HepG2 (cell line): ENCODE results near the gene KPNB1. TPM values are rescaled to one million over a fixed set of nuclear protein-coding genes. Genes with fewer than 3 reads are reported as not detected.

Experiments used
- CREM ChIP-seq, 2 experiments: sonication (generic) in 1 of 2; formaldehyde crosslinking in 1 of 2; IDR thresholded peaks; 2 replicates each; pipeline versions ENCODE4 v1.4.0 to v1.6.1; 2016 to 2020; ENCODE audit warnings: antibody characterized with exemption in 1 of 2, mild to moderate bottlenecking in 1 of 2, missing genetic modification reagents in 1 of 2
- DNMT3B ChIP-seq: conservative IDR thresholded peaks from 2 replicates; pipeline ENCODE4 v1.6.1; 2016; ENCODE audit warnings: missing biosample characterization, control low read depth
- ELF1 ChIP-seq: sonication (generic); formaldehyde crosslinking; IDR thresholded peaks from 2 replicates; pipeline ENCODE4 v1.4.0; 2020; ENCODE audit warnings: missing genetic modification reagents
- KDM1A ChIP-seq: IDR thresholded peaks from 2 replicates; pipeline ENCODE4 v1.6.1; 2016; ENCODE audit warnings: missing compliant biosample characterization
- MLLT10 ChIP-seq: sonication (generic); formaldehyde crosslinking; IDR thresholded peaks from 2 replicates; pipeline ENCODE4 v1.4.0; 2020; ENCODE audit warnings: missing genetic modification reagents
- NR1H2 ChIP-seq: sonication (generic); formaldehyde crosslinking; IDR thresholded peaks from 2 replicates; pipeline ENCODE4 v1.8.1; 2022; ENCODE audit warnings: low read depth, missing genetic modification reagents, borderline replicate concordance
- NR2C2 ChIP-seq: sonication (generic); formaldehyde crosslinking; IDR thresholded peaks from 2 replicates; pipeline ENCODE4 v1.4.0; 2020; ENCODE audit warnings: missing genetic modification reagents, mild to moderate bottlenecking, moderate library complexity, borderline replicate concordance
- NR2F1 ChIP-seq, 2 experiments: fragments of 450-650 bp in 1 of 2; formaldehyde crosslinking in 1 of 2; IDR thresholded peaks; 2 replicates each; pipeline versions ENCODE4 v1.5.0 to v1.6.1; 2016 to 2020; ENCODE audit warnings: mild to moderate bottlenecking in 1 of 2, missing compliant biosample characterization in 1 of 2, missing genetic modification reagents in 1 of 2, moderate library complexity in 1 of 2
- SNRNP70 ChIP-seq: fragments of 200-400 bp; formaldehyde crosslinking; IDR thresholded peaks from 2 replicates; pipeline ENCODE4 v1.6.1; 2017; ENCODE audit warnings: mild to moderate bottlenecking, low read depth, low read length, moderate library complexity
- SP4 ChIP-seq: sonication (generic); formaldehyde crosslinking; IDR thresholded peaks from 2 replicates; pipeline ENCODE4 v1.8.1; 2023; ENCODE audit warnings: mild to moderate bottlenecking, missing genetic modification reagents
- TAF1 ChIP-seq: sonication (generic); formaldehyde crosslinking; IDR thresholded peaks from 2 replicates; pipeline ENCODE4 v1.4.0; 2020; ENCODE audit warnings: missing genetic modification reagents
- TCF7L2 ChIP-seq: IDR thresholded peaks from 2 replicates; pipeline ENCODE4 v1.6.1; 2011; ENCODE audit warnings: mild to moderate bottlenecking, low read depth, low read length, moderate library complexity
- THAP8 ChIP-seq: sonication (generic); formaldehyde crosslinking; IDR thresholded peaks from 2 replicates; pipeline ENCODE4 v1.5.1; 2020; ENCODE audit warnings: missing genetic modification reagents, mild to moderate bottlenecking, borderline replicate concordance
- ZNF12 ChIP-seq: sonication (generic); formaldehyde crosslinking; IDR thresholded peaks from 2 replicates; pipeline ENCODE4 v1.5.0; 2020; ENCODE audit warnings: missing genetic modification reagents
- ZNF749 ChIP-seq: sonication (generic); formaldehyde crosslinking; IDR thresholded peaks from 2 replicates; pipeline ENCODE4 v1.8.0; 2022; ENCODE audit warnings: mild to moderate bottlenecking, missing genetic modification reagents, moderate library complexity, borderline replicate concordance
- polyA plus RNA-seq, 8 experiments: library from polyadenylated mRNA; depleted of rRNA in 3 of 8; stranded (reverse) in 7 of 8; unstranded in 1 of 8; fragments of >200 nt; fragmentation: Illumina TruSeq in 4 of 8; extraction: Trizol in 4 of 8; gene quantifications; 2 replicates each; pipeline versions ENCODE4 v1.2.1 to v1.2.3, GENCODE V29; 2011 to 2016; ENCODE audit warnings: low read depth in 4 of 8, missing spikeins in 1 of 8, mixed read lengths in 1 of 8; ENCODE audit not compliant: insufficient read depth in 1 of 8
- total RNA-seq, 5 experiments: library from RNA; depleted of rRNA; stranded (reverse); fragments of >200 nt; fragmentation: Illumina TruSeq; extraction: Trizol; gene quantifications; 2 replicates each; pipeline ENCODE4 v1.2.3, GENCODE V29; 2016; ENCODE audit warnings: low read depth in 1 of 5
- TF ChIP-seq, protein P1 (sequence below): fragments of 450-650 bp; IDR thresholded peaks from 2 replicates; pipeline ENCODE4 v1.6.1; 2017
- TF ChIP-seq, protein P2 (sequence below): sonication (generic); formaldehyde crosslinking; IDR thresholded peaks from 2 replicates; pipeline ENCODE4 v1.5.0; 2020; ENCODE audit warnings: missing genetic modification reagents
- TF ChIP-seq, protein P3 (sequence below): sonication (generic); formaldehyde crosslinking; IDR thresholded peaks from 2 replicates; pipeline ENCODE4 v1.5.0; 2020; ENCODE audit warnings: mild to moderate bottlenecking, missing genetic modification reagents, borderline replicate concordance

KPNB1 gene
- total and polyA plus RNA-seq, 2 of the 13 experiments (the other 11 are each of a cell fraction or from before 2014, with no cell fraction given), result 164 to 424 TPM

DNA sequence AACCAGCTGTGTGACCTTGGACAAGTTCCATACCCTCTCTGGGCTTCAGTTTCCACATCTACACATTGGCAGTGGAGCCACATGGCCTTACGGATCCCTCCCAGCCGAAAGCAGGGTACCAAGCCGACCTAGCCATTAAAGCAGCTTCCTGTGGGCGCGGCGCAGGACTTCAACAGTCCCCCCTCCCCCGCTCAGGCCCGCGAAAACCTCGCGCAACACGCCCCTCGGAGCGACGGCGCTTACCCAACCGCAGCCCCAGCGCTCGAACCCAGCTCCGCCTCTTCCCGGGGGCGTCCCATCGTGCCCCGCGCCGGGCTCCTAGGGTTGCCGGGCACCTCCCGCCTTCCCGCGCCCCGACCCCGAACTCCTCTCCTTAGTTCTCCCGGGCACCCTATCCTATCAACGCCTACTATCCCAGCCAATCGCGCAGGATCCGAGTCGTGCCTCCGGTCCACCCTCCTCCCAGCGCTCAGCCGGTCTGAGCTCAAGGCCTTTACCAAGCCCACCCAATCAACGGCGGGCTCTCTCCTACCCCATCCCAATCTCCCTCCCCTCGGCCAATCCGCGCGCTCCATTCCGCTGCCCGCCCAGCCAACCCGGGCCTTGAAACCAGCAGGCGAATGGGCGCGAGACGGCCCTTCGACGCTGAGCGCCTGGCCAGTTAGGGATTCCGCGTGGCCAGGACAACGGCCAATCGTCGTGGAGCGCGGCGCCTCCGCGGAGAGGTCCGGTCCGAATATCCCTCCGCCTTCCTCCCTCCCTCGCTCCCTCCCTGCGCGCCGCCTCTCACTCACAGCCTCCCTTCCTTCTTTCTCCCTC lies at the start of gene KPNB1 (continued):
- TF ChIP-seq ZNF749 (CRISPR knock-in tag) (peak; percentile 46; the same call in 1 of the 2 replicates), ELF1 (CRISPR knock-in tag) (peak; percentile 85), KDM1A (CRISPR knock-in tag) (peak; percentile 91), NR1H2 (CRISPR knock-in tag) (no peak; the same call in 1 of the 2 replicates), TCF7L2 (no peak), CREM (IDR thresholded peaks at IDR 0.05) (peak; percentile 78), CREM (CRISPR knock-in tag; IDR thresholded peaks at IDR 0.05) (no peak), SP4 (CRISPR knock-in tag) (peak; percentile 87), TAF1 (CRISPR knock-in tag) (peak; percentile 89), MLLT10 (no peak), NR2F1 (CRISPR knock-in tag; IDR thresholded peaks at IDR 0.05) (peak in 1 of 2 experiments; percentile 48; a peak in 1 of 4 replicates), SNRNP70 (no peak), NR2C2 (CRISPR knock-in tag) (peak; percentile 69), ZNF12 (CRISPR knock-in tag) (peak; percentile 57), DNMT3B (CRISPR knock-in tag) (no peak; the same call in 1 of the 2 replicates), THAP8 (CRISPR knock-in tag) (no peak)
- TF ChIP-seq, protein P1, sequence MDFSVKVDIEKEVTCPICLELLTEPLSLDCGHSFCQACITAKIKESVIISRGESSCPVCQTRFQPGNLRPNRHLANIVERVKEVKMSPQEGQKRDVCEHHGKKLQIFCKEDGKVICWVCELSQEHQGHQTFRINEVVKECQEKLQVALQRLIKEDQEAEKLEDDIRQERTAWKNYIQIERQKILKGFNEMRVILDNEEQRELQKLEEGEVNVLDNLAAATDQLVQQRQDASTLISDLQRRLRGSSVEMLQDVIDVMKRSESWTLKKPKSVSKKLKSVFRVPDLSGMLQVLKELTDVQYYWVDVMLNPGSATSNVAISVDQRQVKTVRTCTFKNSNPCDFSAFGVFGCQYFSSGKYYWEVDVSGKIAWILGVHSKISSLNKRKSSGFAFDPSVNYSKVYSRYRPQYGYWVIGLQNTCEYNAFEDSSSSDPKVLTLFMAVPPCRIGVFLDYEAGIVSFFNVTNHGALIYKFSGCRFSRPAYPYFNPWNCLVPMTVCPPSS, result no peak
- TF ChIP-seq, protein P2, sequence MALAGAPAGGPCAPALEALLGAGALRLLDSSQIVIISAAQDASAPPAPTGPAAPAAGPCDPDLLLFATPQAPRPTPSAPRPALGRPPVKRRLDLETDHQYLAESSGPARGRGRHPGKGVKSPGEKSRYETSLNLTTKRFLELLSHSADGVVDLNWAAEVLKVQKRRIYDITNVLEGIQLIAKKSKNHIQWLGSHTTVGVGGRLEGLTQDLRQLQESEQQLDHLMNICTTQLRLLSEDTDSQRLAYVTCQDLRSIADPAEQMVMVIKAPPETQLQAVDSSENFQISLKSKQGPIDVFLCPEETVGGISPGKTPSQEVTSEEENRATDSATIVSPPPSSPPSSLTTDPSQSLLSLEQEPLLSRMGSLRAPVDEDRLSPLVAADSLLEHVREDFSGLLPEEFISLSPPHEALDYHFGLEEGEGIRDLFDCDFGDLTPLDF (CRISPR knock-in tag), result peak; percentile 94
- TF ChIP-seq, protein P3, sequence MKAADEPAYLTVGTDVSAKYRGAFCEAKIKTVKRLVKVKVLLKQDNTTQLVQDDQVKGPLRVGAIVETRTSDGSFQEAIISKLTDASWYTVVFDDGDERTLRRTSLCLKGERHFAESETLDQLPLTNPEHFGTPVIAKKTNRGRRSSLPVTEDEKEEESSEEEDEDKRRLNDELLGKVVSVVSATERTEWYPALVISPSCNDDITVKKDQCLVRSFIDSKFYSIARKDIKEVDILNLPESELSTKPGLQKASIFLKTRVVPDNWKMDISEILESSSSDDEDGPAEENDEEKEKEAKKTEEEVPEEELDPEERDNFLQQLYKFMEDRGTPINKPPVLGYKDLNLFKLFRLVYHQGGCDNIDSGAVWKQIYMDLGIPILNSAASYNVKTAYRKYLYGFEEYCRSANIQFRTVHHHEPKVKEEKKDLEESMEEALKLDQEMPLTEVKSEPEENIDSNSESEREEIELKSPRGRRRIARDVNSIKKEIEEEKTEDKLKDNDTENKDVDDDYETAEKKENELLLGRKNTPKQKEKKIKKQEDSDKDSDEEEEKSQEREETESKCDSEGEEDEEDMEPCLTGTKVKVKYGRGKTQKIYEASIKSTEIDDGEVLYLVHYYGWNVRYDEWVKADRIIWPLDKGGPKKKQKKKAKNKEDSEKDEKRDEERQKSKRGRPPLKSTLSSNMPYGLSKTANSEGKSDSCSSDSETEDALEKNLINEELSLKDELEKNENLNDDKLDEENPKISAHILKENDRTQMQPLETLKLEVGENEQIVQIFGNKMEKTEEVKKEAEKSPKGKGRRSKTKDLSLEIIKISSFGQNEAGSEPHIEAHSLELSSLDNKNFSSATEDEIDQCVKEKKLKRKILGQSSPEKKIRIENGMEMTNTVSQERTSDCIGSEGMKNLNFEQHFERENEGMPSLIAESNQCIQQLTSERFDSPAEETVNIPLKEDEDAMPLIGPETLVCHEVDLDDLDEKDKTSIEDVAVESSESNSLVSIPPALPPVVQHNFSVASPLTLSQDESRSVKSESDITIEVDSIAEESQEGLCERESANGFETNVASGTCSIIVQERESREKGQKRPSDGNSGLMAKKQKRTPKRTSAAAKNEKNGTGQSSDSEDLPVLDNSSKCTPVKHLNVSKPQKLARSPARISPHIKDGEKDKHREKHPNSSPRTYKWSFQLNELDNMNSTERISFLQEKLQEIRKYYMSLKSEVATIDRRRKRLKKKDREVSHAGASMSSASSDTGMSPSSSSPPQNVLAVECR, result peak; percentile 94
